Inferior parietal cortex (tissue), 1 donor: Measurements from ENCODE around the gene TMEM62.
"Not testable (repeated sequence)": the region's sequence is repeated elsewhere in the genome, so short reads cannot be mapped to it uniquely, and the experiment has no call there.

ENCODE experiments used
- DNase-seq: peaks from one replicate; pipeline ENCODE4 v3.0.0-alpha.2; 2016; ENCODE audit errors: extremely low spot score

Gene TMEM62

DNA sequence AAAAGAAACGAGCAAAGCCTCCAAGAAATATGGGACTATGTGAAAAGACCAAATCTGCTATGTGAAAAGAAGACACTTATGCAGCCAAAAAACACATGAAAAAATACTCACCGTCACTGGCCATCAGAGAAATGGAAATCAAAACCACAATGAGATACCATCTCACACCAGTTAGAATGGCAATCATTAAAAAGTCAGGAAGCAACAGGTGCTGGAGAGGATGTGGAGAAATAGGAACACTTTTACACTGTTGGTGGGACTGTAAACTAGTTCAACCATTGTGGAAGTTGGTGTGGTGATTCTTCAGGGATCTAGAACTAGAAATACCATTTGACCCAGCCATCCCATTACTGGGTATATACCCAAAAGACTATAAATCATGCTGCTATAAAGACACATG, 43.8 kb downstream of the TMEM62 start:
- DNase-seq: not testable (repeated sequence)

DNA sequence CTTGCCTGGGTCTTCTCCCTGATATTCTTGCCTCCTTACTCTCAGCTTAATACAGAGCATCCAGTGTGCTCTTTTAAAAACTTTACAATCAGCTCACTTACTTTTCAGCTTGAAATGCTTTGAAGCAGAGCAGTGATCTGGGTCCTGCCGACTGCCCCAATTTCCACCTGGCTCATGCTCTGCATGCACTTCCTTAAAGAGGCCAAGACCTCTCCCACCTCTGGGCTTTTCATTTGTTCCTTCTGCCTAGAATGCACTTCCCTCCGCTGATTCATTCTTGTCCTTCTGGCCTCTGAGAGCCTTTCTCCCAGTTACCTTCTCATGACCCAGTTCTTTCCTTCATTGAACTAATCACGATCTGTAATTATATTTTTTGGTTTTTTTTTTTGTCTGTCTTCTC, 49.9 kb downstream of the TMEM62 start:
- DNase-seq: no peak

DNA sequence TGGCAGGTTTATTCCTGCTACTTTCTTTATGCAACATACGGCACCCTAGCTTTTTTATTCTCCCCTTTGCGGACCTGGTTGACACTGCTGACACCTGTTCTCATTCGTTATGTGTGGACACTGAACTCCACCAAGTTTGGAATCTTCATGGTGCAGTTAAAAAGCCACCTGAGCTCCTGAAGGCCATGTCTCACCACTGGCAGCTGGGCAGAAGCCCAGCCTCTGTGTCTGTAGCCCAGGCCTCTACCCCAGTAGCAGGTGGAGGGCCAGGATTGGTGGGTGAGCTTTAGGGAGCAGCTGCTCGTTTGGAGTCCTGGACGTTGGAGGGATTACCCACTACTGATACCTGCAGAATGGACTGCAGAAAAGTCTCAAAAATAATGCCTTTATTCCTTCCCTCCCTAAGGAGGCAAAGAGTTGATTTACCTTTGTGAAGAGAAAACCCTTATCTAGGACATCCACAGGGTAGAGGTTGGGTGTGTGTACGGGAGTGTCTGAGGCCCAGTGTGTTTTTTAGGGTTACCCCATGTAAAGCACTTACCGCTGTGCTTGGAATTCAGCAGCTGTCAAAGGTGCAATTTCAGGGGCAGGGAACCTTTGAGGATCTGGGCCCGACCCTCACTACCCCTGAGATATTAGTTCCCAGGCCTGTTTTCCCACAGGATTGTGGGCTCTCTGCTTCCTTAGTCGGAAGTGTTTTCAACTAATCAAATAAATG, 51.2 kb downstream of the TMEM62 start:
- DNase-seq: no peak

DNA sequence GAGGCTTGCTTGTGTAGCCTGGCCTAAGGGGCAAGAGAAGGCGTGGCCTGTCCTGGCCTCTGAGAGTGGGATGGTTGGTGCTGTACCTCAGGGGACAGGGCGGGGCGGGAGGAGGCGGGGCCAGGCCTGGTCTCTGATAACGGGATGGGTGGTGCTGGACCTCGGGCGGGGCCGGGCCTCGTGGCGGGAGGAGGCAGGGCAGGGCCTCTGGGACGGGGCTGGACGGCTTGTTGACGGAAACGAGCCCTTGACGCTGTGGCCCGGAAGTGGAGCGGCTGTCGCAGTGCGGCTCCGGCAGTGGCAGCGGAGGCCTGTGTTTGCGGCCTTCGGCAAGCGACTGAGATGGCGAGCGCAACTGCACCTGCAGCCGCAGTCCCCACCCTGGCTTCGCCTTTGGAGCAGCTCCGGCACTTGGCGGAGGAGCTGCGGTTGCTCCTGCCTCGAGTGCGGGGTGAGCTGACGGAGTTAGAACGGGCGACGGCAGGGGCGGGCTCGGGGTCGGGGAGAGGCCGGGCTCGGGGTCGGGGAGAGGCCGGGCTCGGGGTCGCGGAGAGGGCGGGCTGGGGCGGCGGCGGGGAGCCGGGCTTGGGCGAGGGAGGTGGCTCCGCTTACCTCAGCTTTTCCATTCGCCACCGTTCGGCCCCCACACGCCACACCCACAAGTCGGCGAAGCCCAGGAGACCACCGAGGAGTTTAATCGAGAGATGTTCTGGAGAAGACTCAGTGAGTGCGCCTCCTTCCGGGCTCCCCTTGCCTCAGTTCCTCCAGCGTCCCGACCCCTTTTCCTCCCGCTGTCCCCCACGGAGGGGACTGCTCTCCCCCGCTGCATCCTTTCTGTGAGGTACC, 52.0 kb downstream of the TMEM62 start, which contains the start of gene CCNDBP1:
CCNDBP1 (plus strand) TSS at position 247 of the 846 bp plus-strand sequence; CDS start at position 343, 96 bp downstream.
- DNase-seq: peak; percentile 74

DNA sequence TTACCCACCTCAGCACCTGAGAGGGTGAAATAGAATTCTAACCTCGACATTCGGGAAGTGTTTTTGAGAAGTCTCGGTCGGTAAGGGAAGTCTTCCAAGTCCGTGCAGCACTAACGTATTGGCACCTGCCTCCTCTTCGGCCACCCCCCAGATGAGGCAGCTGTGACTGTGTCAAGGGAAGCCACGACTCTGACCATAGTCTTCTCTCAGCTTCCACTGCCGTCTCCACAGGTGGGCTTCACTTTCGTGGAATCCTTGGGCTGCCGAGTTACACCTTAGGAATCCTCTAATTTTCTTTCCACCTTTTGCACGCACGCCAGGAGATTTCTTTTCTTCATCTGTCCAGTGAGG, 52.6 kb downstream of the TMEM62 start:
- DNase-seq: peak; percentile 32

DNA sequence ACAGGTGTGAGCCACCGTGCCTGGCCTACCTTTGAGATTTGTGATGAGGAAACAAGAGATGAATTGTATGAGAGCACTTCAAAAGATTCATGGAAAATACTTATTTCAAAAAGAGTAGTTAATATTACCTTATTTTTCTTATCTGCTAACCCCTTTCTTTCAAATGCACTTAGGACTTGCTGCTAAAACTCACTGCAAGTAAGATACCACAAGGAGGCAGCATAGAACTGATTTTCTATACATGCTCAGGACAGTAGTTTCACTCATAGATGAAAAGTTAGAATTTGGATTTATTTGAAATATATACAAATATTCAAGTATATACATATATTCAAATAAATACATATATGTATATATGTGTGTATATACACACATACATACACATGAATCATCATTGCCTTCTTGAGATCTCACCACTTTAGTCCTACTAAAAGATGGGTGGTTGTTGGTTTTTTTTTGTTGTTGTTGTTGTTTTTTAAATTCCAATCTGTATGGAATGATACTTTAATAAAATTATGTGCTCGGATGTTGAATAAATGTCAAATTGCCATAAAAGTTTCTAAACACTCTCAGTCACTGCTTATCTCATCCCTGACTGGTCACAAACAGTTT, 54.3 kb downstream of the TMEM62 start:
- DNase-seq: peak; percentile 36

DNA sequence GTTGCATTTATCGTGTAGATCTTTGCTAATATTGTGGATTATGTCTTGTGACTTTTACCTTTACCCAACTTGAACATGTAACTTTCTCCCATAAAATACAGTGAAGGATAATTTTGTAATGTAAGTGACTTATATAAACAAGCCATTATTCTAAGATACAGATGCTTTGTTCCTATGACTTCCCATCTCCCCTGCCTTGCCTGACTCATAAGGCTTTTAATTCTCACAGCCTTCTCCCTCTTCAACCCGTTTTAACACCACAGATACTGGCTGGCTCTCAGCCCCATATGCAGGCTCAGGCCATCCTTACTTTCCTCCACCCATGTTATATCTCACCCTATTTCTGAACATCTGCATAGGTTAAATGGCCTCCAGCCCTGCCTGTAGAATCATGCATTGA, 55.9 kb downstream of the TMEM62 start:
- DNase-seq: no peak

DNA sequence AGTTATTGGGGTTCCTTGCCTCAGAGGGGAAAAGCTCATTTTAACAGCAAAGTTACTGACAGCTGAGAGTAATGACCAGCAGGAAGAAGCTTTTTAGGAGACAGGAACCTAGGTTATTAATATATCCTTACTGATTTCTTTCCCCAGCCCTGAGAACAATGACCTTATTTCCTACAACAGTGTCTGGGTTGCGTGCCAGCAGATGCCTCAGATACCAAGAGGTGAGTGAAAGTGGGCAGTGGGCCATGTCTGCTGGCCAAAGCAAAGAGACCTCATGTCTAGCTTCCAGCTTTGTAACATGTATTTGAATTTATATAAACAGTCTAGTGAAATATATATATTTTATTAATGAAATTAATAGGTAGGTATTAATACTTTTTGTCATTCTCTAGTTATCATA, 56.8 kb downstream of the TMEM62 start:
- no peak for DNase-seq

DNA sequence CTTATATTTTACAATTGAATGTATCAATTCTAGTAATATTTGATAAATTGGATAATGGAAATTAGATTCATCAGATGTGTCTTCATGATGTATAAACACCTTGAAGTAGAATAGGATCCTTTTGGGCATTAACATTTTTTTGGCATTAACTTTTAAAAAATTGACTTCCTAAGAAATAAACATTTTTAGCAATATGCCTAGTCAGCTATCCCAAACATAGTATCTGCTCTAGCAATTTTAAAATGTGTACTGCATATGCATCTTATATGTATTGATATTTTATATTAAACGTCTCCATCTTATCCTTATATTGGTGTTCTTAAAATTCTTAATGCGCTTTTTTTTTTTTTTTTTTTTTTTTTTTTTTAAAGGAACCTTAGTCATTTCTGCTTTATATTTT, 60.3 kb downstream of the TMEM62 start:
- DNase-seq: no peak

DNA sequence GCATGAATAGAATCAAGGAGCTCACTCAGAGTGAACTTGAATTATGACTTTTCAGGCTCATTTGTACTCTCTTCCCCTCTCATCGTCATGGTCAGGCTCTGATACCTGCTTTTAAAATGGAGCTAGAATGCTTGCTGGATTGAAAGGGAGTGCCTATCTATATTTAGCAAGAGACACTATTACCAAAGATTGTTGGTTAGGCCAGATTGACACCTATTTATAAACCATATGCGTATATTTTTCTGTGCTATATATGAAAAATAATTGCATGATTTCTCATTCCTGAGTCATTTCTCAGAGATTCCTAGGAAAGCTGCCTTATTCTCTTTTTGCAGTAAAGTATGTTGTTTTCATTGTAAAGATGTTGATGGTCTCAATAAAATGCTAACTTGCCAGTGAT, 61.4 kb downstream of the TMEM62 start:
- DNase-seq: no peak

DNA sequence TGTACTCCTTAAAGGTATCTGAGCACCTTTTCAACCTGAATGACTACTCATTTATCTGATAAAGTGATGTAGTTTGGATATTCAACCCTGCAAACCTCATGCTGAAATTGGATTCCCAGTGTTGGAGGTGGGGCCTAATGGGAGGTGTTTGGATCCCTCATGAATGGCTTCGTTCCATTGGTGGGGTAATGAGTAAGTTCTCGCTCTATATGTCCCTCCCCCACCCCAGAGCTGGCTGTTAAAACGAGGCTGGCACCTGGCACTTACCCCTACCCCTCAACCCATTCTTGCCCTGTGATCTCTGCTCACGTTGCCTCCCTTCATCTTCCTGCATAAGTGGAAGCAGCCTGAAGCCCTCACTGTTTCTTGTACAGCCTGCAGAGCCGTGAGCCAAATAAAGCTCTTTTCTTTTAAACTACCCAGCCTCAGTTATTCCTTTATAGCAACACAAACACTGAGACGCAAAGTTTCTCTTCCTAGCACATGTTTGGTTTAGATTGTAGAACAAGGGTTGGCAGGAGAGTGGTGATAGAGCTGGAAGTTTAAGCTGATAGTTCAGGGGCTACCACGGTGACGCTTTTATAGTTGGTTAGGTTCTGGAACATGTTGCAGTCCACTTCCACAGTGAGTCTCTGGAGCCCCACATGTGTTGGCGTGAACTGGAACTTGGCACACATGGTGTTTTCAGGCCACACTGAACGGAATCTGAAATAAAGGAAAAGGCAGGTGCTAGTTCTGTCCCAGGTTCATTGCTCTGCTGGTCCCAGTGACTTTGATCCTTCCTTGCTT, 63.6 kb downstream of the TMEM62 start:
- no peak for DNase-seq

DNA sequence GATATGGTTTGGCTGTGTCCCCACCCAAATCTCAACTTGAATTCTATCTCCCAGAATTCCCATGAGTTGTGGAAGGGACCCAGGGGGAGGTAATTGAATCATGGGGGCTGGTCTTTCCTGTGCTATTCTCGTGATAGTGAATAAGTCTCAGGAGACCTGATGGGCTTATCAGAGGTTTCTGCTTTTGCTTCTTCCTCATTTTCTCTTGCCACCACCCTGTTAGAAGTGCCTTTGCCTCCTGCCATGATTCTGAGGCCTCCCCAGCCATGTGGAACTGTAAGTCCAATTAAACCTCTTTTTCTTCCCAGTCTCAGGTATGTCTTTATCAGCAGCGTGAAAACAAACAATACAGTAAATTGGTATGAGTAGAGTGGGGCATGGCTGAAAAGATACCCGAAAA, 64.4 kb downstream of the TMEM62 start:
- DNase-seq: not testable (repeated sequence)

DNA sequence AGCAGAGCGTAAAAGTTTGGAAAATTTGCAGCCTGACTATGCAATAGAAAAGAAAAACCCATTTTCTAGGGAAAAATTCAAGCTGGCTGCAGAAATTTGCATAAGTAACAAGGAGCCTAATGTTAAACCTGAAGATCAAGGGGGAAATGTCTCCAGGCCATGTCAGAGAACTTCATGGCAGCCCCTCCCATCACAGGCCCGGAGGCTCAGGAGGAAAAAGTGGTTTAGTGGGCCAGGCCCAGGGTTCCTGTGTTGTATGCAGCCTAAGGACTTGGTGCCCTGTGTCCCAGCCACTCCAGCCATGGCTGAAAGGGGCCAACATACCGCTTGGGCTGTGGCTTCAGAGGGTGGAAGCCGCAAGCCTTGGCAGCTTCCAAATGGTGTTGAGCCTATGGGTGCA, 65.2 kb downstream of the TMEM62 start:
- not testable (repeated sequence) for DNase-seq

DNA sequence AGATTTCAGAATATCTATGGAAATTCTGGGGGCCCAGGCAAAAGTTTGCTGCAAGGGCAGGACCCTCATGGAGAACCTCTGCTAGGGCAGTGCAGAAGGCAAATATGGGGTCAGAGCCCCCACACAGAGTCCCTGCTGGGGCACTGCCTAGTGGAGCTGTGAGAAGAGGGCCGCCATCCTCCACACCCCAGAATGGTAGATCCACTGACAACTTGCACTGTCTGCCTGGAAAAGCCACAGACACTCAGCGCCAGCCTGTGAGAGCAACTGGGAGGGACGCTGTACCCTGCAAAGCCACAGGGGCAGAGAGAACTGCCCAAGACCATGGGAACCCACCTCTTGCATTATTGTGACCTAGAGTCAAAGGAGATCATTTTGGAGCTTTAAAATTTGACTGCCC, 65.6 kb downstream of the TMEM62 start:
- no peak for DNase-seq

DNA sequence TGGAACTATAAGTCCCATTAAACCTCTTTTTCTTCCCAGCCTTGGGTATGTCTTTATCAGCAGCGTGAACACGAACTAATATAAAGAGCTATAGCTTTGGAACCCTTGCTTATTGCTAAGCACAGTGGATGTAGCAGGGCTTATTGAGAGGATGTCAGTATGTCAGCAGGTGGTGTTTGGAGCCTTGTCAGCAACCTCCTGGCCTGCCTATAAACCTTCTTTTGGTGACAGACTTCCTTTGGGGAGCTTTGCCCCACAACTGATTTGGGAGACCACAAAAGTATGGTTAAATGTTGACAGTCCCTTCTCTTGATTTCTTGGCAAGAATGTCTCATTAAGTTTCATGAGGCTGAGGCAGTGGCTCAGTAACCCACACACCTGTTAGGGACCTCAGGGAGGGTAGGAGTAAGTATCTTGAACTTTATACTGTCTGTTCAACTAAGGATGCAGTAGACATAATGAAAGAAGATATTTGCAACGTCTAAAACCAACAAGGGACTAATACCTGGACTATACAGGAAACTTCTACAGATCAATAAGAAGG, 66.6 kb downstream of the TMEM62 start:
- no peak for DNase-seq

DNA sequence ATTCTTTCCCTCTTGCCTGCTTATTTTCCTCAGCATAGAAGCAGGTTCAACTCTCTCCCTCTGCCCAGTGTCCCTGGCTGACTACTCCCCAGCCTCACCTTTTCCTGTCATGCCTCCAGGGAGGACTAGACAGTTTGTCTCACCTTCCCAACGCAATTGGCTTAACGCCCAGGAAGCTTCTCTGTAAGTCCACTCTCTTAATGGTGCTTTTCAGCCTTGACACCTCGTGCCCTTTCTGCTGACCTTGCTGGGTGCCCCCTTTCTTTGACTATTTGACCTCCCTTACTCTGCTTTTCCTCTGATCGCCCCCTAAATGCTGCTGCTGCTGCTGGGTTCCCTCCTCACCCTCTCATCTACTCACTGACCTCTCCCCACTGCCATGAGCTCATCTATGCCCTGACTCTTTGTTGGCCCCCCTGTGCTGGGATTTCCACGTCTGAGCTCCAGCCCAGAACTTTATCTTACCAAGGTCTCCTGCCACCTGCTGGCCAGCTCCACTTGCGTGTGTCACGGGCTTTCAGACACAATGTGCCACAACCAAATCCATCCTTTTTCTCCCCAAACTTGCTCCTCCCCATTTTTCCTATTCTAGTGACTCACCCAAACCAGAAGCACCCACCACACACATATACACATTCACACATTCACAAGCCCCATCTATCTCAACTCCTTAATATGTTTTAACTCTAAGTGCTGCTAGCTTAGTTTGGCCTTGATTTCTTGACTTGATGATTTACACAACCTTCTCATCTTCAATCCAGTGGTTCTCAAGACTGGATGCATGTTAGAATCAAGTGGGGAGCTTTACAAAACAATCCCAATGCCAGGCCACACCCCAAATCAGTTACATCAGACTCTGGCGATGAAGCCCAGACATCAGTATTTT, 70.9 kb downstream of the TMEM62 start:
- no peak for DNase-seq

DNA sequence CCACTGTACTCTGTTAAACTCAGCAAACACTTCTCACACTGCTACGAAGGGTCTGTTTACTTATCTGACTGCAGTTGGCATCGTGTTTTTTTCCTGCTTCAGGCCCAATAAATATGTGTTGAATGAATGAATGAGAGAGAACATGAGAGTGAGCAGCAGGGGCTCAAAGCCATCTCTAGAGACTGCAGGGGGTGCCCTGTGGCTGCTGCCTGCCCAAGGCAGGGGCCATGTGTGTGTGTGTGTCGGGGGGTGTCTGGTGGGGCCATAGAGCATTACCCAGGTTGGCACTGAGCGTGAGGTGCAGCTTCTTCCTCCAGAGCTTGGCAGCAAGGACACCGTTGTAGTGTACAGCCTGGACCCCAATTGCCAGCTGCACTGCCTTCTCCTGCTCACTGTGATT, 72.7 kb downstream of the TMEM62 start:
- no peak for DNase-seq

DNA sequence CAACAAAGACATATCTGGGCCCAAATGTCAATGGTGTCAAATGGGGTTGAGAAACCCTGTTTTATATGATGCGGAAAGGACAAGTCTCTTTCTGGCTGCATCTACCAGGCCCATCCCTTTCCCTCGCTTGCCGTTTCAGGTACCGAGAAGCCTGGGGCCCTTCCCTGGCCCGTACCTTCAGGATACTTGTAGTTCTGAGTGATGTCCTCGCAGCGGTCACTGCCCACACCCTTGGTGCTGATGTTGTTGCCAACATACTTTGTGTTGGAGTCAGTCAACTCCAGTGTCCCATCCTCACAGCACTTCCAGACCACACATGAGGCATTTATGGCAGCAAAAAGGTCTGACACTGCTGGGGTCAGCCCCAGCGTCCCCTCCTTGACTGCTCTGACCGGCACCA, 73.6 kb downstream of the TMEM62 start:
- DNase-seq: no peak

DNA sequence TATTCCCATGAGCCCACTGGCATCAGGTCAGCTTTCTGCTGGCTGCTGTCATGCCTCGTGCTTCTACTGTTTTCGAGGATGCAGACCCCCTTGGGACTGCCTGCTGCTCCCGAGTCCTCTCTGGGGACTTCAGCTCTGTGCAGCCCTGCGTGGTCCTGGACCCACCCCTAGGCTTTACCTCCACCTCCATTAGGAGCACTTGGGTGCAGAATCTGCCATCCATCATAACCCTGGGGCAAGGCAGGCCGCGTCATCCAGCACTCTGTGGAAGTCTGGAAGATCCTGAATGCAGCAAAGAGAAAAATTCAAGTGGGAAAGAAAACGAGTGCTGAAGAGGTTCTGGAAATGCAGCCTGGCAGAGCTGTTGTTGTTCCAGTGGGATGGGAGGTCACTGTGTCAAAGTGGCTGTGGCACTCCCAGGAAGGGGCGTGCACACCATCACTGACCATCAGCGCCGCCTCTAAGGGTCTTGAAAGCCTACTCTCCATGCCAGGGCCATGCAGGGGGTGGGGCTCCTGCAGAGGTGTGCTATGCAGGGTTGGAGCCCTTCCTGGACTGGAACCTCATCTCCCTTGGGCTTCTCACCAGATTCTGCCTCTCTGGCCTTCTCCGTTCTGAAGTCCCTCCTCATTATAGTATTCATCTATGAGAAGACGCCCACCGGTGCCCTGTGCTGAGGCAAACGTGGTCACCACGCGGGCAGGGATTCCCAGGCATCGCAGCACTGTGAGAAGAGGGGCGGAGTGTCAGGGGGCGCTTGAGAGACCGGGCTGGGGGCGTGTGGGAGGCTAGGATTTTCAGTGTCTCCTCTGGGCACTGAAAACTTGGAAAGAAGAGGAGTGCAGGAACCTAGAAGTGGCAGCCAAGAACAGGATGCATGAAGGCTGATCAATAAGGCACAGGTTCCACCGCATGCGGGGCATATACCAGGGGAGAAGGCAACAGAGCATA, 74.9 kb downstream of the TMEM62 start:
- no peak for DNase-seq
